ENCODE results near the gene YIF1B.

Gene YIF1B

GRCh38 chr19:38355728-38356725, 40.3 kb upstream of the YIF1B start:
- ATAC-seq = no peak
- TF ChIP-seq PATZ1 (CRISPR knock-in tag; IDR thresholded peaks at IDR 0.05; ENCODE audit: borderline replicate concordance) = no peak
- no peak for TF ChIP-seq ZNF70 (CRISPR knock-in tag; IDR thresholded peaks at IDR 0.05)
- TF ChIP-seq TOX (CRISPR knock-in tag; IDR thresholded peaks at IDR 0.05; ENCODE audit: borderline replicate concordance) = no peak
- no peak for TF ChIP-seq ZFP3 (CRISPR knock-in tag; IDR thresholded peaks at IDR 0.05)
- no peak for TF ChIP-seq PPARA (CRISPR knock-in tag; IDR thresholded peaks at IDR 0.05; ENCODE audit: borderline replicate concordance)
- no peak for TF ChIP-seq ZC3H10 (CRISPR knock-in tag; IDR thresholded peaks at IDR 0.05)
- TF ChIP-seq ESRRG (CRISPR knock-in tag; IDR thresholded peaks at IDR 0.05) = no peak
- TF ChIP-seq ZFP30 (CRISPR knock-in tag; IDR thresholded peaks at IDR 0.05) = no peak
- no peak for TF ChIP-seq TCF4 (CRISPR knock-in tag; IDR thresholded peaks at IDR 0.05; ENCODE audit: borderline replicate concordance)

GRCh38 chr19:38352611-38353010, 36.9 kb upstream of the YIF1B start:
- TF ChIP-seq ISL1 (CRISPR knock-in tag; IDR thresholded peaks at IDR 0.05) (no peak), PPARA (CRISPR knock-in tag; IDR thresholded peaks at IDR 0.05; ENCODE audit: borderline replicate concordance) (no peak), TCF4 (CRISPR knock-in tag; IDR thresholded peaks at IDR 0.05; ENCODE audit: borderline replicate concordance) (no peak), ESRRG (CRISPR knock-in tag; IDR thresholded peaks at IDR 0.05) (no peak), OSR1 (CRISPR knock-in tag; IDR thresholded peaks at IDR 0.05) (no peak), CREB5 (CRISPR knock-in tag; IDR thresholded peaks at IDR 0.05; ENCODE audit: low read depth) (no peak), ZNF70 (CRISPR knock-in tag; IDR thresholded peaks at IDR 0.05) (no peak), ZFP3 (CRISPR knock-in tag; IDR thresholded peaks at IDR 0.05) (no peak), ARNTL (CRISPR knock-in tag; IDR thresholded peaks at IDR 0.05; ENCODE audit: borderline replicate concordance, low read depth) (no peak), SNAI2 (CRISPR knock-in tag; IDR thresholded peaks at IDR 0.05) (no peak), TSHZ2 (CRISPR knock-in tag; IDR thresholded peaks at IDR 0.05) (no peak)
- no peak for ATAC-seq

GRCh38 chr19:38351865-38352395, 36.2 kb upstream of the YIF1B start:
- TF ChIP-seq ZFP30 (CRISPR knock-in tag; IDR thresholded peaks at IDR 0.05) = no peak
- TF ChIP-seq POU6F1 (CRISPR knock-in tag; IDR thresholded peaks at IDR 0.05; ENCODE audit: borderline replicate concordance, low read depth) = no peak
- TF ChIP-seq GLIS3 (CRISPR knock-in tag; IDR thresholded peaks at IDR 0.05) = no peak
- TF ChIP-seq ZC3H10 (CRISPR knock-in tag; IDR thresholded peaks at IDR 0.05) = no peak
- TF ChIP-seq ZNF565 (CRISPR knock-in tag; conservative IDR thresholded peaks at IDR 0.05; ENCODE audit: low read depth) = no peak

GRCh38 chr19:38350883-38351282, 35.1 kb upstream of the YIF1B start:
- ATAC-seq = no peak
- no peak for TF ChIP-seq POU6F1 (CRISPR knock-in tag; IDR thresholded peaks at IDR 0.05; ENCODE audit: borderline replicate concordance, low read depth)
- TF ChIP-seq ZFP30 (CRISPR knock-in tag; IDR thresholded peaks at IDR 0.05) = no peak
- no peak for TF ChIP-seq GLIS3 (CRISPR knock-in tag; IDR thresholded peaks at IDR 0.05)
- TF ChIP-seq CREB5 (CRISPR knock-in tag; IDR thresholded peaks at IDR 0.05; ENCODE audit: low read depth) = no peak
- no peak for TF ChIP-seq ZNF70 (CRISPR knock-in tag; IDR thresholded peaks at IDR 0.05)
- TF ChIP-seq PATZ1 (CRISPR knock-in tag; IDR thresholded peaks at IDR 0.05; ENCODE audit: borderline replicate concordance) = no peak
- TF ChIP-seq BACH2 (CRISPR knock-in tag; IDR thresholded peaks at IDR 0.05; ENCODE audit: borderline replicate concordance) = no peak
- TF ChIP-seq ARNTL (CRISPR knock-in tag; IDR thresholded peaks at IDR 0.05; ENCODE audit: borderline replicate concordance, low read depth) = no peak

More at GRCh38 chr19:38351865-38352395, 36.2 kb upstream of the YIF1B start:
- ATAC-seq = peak; percentile 33
